HepG2 (cell line): ENCODE data around the gene CAMTA1.

ENCODE experiments used
- CREB1 ChIP-seq, 2 experiments: fragments of 450-650 bp in 1 of 2; IDR thresholded peaks; 2 replicates each; pipeline ENCODE4 v1.6.1; 2016 to 2017; ENCODE audit warnings: control low read depth in 1 of 2, mild to moderate bottlenecking in 1 of 2, missing compliant biosample characterization in 1 of 2, missing genetic modification characterization in 1 of 2
- HDAC2 ChIP-seq: sonication (generic); formaldehyde crosslinking; IDR thresholded peaks from 2 replicates; pipeline ENCODE4 v1.4.0; 2020; ENCODE audit warnings: missing genetic modification reagents

- TF ChIP-seq CREB1 (IDR thresholded peaks at IDR 0.05) = no peak
- no peak for TF ChIP-seq CREB1 (CRISPR knock-in tag; IDR thresholded peaks at IDR 0.05)
- no peak for TF ChIP-seq HDAC2 (CRISPR knock-in tag)
These were observed 342.2 kb downstream of the CAMTA1 start for GRCh38 chr1:7127322-7128075.
